Retinal pigment epithelial cell (primary cell): ENCODE data around the gene CHRNB4.

Experiments
- DNase-seq: peaks from one replicate; pipeline ENCODE4 v3.0.0-alpha.2; 2010; ENCODE audit warnings: low read depth
- H3K4me3 ChIP-seq: 2 replicates; pipeline ENCODE4 v1.5.1; 2011; ENCODE audit warnings: mild to moderate bottlenecking, low read length, control low read depth, moderate library complexity
- CTCF ChIP-seq: conservative IDR thresholded peaks from 2 replicates; pipeline ENCODE4 v1.5.1; 2011; ENCODE audit warnings: low read depth, low read length, control low read depth, inconsistent platforms

CHRNB4 gene

DNA sequence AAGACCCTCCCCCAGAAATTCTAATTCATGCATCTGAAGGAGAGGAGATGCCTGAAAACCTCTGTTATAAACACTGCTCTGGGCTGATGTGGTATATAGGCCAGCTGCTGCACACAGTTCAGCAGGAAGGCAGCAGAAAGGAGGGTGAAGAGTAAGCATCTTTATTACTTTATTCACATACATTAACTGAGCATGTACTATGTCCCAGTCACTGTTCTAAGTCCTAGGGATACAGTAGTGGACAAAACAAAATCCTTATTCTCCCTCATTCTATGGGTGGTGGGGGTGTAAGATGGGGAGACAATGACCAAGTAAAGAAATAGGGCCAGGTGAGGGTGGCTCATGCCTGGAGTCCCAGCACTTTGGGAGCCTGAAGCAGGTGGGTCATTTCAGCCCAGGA, 17.8 kb upstream of the CHRNB4 start:
- no peak overlapping the region for H3K4me3 ChIP-seq
- no peak for TF ChIP-seq CTCF
- no peak for DNase-seq

DNA sequence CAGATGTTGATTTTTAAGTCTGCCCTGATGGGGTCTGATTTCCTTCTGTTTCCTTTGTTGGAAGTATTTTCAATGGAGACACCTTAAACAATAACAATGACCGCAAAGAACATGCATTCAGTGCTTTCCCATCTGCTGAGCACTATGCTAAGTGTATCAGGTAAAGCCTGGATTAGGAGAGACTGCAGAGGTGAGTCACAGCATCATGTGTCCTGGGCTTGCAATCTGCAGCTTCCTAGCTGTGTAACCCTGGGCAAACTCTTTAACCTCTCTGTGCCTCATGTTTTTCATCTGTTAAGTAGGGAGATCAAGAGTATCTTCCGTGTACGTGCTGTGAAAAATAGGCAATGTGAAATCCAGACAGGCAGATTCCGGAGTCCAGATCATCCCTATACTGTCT, 13.3 kb upstream of the CHRNB4 start:
- no peak for DNase-seq
- H3K4me3 ChIP-seq, result no peak overlapping the region
- TF ChIP-seq CTCF, result no peak

DNA sequence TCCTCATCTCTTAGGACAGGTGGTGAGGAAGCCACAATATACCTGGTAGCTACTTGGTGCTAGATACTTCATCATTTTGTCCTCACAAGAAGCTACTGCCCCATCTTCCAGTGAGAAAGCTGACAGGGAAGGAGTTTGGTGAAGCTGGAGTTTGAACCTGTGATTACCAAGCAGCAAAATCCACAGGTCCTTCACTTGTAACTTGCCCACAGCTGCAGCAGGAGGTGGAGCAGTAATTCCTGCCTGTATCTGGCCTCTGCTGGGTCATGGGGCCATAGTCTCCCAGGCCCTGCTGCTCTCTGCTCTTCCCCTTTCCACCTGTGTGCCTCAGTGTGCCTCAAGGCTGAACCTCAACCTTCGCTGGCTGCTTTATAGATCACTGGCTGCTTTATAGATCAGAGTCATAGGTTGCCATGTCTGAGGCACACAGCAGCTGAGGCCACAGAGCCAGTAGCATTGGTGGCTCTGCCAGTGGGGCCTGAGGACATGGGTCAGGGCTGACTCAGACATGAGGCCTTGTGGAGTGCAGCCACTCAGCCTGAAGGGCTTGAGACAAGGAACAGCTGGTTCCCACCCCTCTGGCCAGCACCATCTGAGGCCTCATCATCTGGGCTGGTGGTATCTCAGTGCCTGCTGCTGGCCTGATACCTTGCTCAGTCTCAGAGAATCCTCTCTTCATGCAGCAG, 11.1 kb upstream of the CHRNB4 start:
- no peak for DNase-seq
- no peak overlapping the region for H3K4me3 ChIP-seq
- TF ChIP-seq CTCF, result no peak

- H3K4me3 ChIP-seq, result no peak overlapping the region
- no peak for DNase-seq
- TF ChIP-seq CTCF, result no peak
These were observed 10.0 kb upstream of the CHRNB4 start for GRCh38 chr15:78651007-78651406.

GRCh38 chr15:78650022-78650421, 9.0 kb upstream of the CHRNB4 start:
- H3K4me3 ChIP-seq, result no peak overlapping the region
- DNase-seq, result no peak
- no peak for TF ChIP-seq CTCF

DNA sequence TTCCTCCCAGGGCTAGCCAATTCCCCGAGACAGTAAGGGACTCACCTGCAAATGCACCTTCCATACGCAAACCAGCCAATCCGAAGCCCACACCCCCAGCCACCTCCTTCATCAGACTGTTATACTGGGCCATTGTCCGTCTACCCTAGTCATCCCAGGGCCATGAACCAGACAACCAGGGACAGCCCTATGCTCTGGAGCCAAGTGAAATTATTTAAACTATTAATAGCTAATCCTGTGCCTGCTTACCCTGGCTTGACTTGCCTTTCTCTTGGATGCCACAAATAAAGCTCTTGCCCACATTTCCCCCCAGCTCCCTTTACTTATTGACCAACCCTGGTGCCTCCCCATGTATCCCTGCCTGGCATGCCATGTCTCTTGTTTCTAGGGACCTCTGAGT, 4.0 kb upstream of the CHRNB4 start:
- TF ChIP-seq CTCF, result no peak
- no peak for DNase-seq
- H3K4me3 ChIP-seq, result no peak overlapping the region

DNA sequence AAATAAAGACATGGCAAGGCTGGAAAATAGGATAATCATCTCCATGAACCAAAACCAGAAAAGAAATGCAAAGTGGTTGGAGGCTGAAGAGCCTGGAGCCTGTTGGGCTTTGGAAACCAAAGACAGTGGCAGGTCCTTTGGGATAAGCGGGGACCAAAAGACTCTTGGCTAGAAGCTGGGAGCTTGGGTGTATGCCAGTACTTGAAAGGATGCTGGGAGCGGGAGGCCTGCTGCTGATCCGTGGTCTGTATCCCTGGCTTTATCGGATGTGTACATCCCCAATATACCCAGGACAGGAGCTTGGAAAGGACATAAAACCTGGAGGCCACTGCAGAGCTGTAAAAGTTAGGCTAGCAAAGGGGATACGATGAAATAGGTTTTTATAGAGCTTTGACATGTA, 1.3 kb upstream of the CHRNB4 start:
- DNase-seq, result no peak
- no peak for TF ChIP-seq CTCF
- H3K4me3 ChIP-seq, result no peak overlapping the region
